ENCODE data around the gene ZNF625.

The ZNF625 gene

GRCh38 chr19:12187625-12188024 lies 31.1 kb upstream of the ZNF625 start:
- no peak for TF ChIP-seq CTCF (conservative IDR thresholded peaks at IDR 0.05; ENCODE audit: low read depth)
- H3K27ac ChIP-seq, result no peak overlapping the region
- POLR2A ChIA-PET (ENCODE audit: low non-redundant PET), result no interaction called here
- CTCF ChIA-PET, result no interaction called here
- no peak for DNase-seq (ENCODE audit: low spot score)

GRCh38 chr19:12180377-12180776 lies 23.8 kb upstream of the ZNF625 start:
- H3K27ac ChIP-seq, result no peak overlapping the region
- no peak for DNase-seq (ENCODE audit: low spot score)
- no peak for TF ChIP-seq CTCF (conservative IDR thresholded peaks at IDR 0.05; ENCODE audit: low read depth)
- CTCF ChIA-PET, result no interaction called here
- POLR2A ChIA-PET (ENCODE audit: low non-redundant PET), result no interaction called here

GRCh38 chr19:12166626-12167025 lies 10.1 kb upstream of the ZNF625 start:
- H3K27ac ChIP-seq, result no peak overlapping the region
- ChIA-PET CTCF (no interaction called here), POLR2A (ENCODE audit: low non-redundant PET) (no interaction called here)
- no peak for TF ChIP-seq CTCF (conservative IDR thresholded peaks at IDR 0.05; ENCODE audit: low read depth)
- no peak for DNase-seq (ENCODE audit: low spot score)

- no peak for TF ChIP-seq CTCF (conservative IDR thresholded peaks at IDR 0.05; ENCODE audit: low read depth)
- peak; percentile 10 for DNase-seq (ENCODE audit: low spot score)
- POLR2A ChIA-PET (ENCODE audit: low non-redundant PET), result no interaction called here
- CTCF ChIA-PET, result interaction anchor here (0.5 to 0.6 kb wide), 2 partner anchors 176 to 402 kb away, joined by 3 to 4 read pairs; no protein-coding TSS in a partner anchor
- H3K27ac ChIP-seq, result peak overlapping the region; percentile 96
Observed at GRCh38 chr19:12163826-12164225, 7.3 kb upstream of the ZNF625 start.

GRCh38 chr19:12162882-12163806 lies 6.6 kb upstream of the ZNF625 start, which contains the start of gene ZNF136:
Gene ZNF136 (plus strand): TSS chr19:12163096. CDS start chr19:12163204, 108 bp downstream.
- no peak for TF ChIP-seq CTCF (conservative IDR thresholded peaks at IDR 0.05; ENCODE audit: low read depth)

GRCh38 chr19:12162513-12162881 lies 6.0 kb upstream of the ZNF625 start:
- DNase-seq (ENCODE audit: low spot score), result no peak
- peak overlapping the region; percentile 96 for H3K27ac ChIP-seq
- no peak for TF ChIP-seq CTCF (conservative IDR thresholded peaks at IDR 0.05; ENCODE audit: low read depth)
- POLR2A ChIA-PET (ENCODE audit: low non-redundant PET), result interaction anchor here (0.5 to 0.6 kb wide), 3 partner anchors 91 to 523 kb away, joined by 4 to 6 read pairs (median 4); no protein-coding TSS in a partner anchor
- CTCF ChIA-PET, result no interaction called here

More at GRCh38 chr19:12162882-12163806, 6.6 kb upstream of the ZNF625 start, which contains the start of gene ZNF136:
- peak; percentile 98 for DNase-seq (ENCODE audit: low spot score)
- ChIA-PET POLR2A (ENCODE audit: low non-redundant PET) (interaction anchor here (0.5 to 0.6 kb wide), 3 partner anchors 92 to 523 kb away, joined by 4 to 6 read pairs (median 4); no protein-coding TSS in a partner anchor), CTCF (no interaction called here)
- H3K27ac ChIP-seq, result peak within 1 kb of the TSS; percentile 96
